DMS53 treated with DMSO at 0.1 percent for 48 hours (cell line): ENCODE data around the gene RABL6.
"Not testable (repeated sequence)": the region's sequence is repeated elsewhere in the genome, so short reads cannot be mapped to it uniquely, and the experiment has no call there.

Source experiments
- DNase-seq: peaks from one replicate; lab custom pipeline; 2025; ENCODE audit not compliant: unreplicated experiment; lab: John Stamatoyannopoulos, UW

The RABL6 gene

DNA sequence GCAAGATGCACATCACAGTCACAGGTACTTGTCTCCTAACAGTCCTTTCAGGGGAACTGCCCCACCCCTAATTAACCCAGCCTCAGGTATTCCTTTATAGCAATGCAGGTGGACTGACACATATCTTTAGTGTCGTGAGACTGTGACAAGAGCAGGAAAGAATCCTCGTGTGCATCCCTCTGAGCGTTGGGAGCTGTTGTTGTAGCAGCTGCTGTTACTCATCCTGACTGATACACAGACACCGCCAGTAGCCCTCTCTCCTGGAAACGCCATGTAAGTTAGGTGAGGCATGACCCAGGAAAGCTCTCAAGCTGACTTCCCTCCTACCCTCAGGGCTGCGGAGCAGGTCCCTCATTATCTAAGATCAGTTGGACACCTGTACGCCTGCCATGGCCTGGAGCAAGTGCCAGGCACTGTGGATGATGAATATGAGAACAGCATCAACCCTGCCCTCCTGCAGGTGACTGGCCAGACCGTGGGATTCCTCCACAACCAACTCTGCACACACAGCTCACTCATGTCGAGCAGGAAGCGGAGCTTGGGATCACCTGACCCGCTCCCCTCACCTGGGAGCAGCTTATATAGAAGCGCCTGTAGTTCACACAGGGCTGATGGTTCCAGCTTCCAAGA is 33.2 kb upstream of the RABL6 start:
- no peak for DNase-seq

DNA sequence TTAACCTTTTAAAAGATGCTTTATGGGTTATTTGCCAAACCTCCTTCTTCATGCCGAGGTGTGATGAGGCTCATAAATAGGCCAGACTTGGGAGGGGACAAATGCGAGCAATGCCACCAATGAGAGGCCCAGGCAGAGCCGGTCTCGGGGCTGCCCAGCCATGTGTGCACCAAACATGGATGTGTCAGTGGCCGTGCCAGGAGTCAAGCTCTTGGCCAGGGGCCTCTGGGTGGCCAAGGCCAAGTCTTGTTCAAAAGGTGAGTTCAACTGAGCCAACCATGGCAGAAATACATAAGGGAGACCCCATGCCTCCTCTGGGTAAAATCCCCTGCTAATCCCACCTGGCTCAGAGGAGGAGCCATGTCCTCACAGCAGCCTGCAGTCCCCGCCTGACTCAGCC is 32.6 kb upstream of the RABL6 start:
- no peak for DNase-seq

DNA sequence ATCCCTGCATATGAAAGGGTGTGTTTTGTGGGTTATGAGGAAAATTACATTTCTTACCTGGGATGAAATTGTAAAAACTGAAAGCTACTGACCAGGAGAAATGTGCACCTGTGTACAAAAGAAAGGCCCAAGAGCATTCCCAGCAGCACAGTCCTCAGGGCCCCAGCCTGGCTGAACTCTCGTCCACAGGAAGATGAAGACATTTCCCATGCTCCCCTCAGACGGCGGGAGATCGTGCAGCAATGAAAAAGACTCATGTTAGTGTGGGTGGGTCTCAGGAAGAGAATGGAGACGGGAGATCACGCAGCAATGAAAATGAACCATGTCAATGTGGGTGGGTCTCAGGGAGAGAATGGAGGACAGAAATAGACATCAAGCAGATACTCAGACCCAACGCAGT is 30.8 kb upstream of the RABL6 start:
- DNase-seq = no peak

DNA sequence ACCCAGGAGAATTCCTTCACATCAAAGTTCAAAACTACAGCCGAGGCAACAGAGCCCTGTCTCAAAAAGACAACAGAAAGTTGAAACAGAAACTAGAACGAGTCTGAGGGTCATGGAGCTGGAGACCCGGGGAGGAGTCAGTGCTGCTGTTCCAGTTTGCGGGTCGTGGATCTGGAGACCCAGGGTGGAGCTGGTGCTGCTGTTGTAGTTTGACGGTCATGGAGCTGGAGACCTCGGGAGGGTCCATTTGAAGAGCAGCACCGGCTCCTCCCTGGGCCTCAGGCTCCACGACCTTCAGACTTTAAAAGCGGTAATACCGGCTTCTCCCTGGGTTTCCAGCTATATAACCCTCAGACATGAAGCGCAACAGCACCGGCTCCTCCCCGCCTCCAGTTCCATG is 30.4 kb upstream of the RABL6 start:
- no peak for DNase-seq

DNA sequence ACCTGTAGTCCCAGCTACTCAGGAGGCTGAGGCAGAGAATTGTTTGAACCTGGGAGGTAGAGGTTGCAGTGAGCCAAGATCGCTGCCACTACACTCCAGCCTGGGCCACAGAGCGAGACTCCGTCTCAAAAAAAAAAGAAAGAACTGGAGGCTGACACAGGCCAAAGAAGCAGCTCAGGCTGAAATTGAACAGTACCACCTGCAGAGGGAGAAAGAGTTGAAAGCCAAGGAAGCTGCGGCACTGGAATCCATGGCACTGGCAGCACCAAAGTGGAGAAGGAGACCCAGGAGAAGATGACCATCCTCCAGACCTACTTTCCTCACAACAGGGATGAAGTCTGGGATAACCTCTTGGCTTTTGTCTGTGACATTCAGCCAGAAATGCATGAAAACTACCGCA is 27.9 kb upstream of the RABL6 start:
- no peak for DNase-seq

DNA sequence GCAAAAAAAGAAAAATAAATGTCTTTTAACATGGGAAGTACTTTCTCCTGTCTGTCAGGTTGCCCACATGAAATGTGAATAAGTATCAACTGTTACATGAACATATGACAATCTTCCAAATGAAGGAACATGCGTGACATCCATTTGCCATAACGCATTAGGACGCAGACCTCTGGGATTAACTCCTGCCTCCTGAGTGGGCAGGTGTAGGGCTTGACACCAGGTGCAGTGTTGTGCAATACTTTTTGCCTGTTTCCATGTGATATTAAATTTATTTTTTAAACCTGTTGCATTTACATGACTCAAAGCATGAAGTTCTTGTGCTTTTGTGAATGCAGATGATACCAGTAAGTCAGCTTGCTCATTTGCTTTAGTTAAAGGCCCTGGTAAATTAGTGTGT is 25.3 kb upstream of the RABL6 start:
- no peak for DNase-seq

DNA sequence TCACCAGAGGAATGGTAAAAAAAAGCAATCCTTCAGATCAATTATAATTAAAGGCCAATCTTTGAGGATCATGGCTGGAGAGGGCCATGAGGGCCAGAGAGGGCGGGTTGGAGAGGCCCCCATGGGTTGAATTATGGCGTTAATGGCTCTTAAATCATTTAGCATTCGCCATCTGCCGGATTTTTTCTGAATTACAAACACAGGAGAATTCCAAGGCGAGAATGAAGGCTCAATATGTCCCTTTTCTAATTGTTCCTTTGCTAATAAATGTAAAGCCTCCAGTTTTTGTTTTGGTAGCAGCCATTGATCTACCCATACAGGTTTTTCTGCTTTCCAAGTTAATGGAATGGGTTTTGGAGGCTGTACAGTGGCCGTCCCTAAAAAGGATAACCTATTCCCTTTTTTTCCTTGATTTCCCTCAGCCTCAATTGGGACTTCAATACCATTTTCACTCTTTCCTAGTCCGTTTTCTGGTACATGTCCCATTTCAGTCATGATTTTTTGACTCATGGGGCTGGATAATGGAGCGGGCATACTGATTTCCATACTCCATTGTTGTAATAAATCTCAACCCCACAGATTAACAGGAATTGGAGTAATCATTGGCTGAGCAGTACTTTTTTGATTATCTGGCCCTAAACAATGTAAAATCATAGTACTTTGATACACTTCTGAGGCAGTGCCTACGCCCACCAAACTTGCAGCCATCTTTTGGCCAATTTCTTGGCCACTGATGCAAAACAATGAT is 23.3 kb upstream of the RABL6 start:
- DNase-seq = peak; percentile 42

DNA sequence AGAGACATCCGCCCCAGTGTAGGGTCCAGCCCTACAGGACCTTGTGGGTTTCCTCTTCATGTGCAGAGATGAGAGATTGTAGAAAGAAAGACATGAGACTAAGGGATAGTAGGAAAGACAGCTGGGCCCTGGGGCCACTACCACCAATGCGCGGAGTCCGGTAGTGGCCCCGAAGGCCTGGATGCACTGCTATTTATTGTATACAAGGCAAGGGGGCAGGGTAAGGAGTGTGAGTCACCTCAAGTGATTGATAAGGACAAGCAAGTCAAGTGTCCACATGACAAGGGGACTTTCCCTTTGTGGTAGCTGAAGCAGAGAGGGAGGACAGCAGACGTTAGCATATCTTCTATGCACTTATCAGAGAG is 22.8 kb upstream of the RABL6 start:
- DNase-seq = no peak

DNA sequence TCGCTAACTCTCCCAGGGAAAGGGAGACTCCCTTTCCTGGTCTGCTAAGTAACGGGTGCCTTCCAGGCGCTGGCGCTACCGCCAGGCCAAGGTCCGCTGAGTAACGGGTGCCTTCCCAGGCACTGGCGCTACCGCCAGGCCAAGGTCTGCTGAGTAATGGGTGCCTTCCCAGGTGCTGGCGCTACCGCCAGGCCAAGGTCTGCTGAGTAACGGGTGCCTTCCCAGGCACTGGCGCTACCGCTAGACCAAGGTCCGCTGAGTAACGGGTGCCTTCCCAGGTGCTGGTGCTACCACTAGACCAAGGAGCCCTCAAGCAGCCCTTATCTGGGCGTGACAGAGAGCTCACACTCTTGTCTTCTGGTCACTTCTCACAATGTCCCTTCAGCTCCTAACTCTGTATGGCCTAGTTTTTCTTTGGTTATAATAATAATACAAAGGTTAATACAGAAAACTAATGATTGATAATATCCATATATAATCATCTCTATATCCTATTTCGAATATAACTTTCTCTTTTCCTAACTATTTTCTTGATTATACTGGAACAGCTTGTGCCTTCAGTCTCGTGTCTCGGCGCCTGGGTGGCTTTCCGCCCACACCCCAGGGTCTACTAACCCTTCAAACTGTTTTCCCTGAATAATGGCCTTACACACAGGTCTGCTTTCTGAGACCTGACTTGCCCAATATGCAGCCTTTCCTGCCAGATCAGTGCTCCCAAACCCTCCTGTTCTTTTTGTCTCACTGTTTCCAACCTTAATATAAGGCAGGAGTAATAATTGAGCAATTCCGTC is 22.0 kb upstream of the RABL6 start:
- DNase-seq = not testable (repeated sequence)

DNA sequence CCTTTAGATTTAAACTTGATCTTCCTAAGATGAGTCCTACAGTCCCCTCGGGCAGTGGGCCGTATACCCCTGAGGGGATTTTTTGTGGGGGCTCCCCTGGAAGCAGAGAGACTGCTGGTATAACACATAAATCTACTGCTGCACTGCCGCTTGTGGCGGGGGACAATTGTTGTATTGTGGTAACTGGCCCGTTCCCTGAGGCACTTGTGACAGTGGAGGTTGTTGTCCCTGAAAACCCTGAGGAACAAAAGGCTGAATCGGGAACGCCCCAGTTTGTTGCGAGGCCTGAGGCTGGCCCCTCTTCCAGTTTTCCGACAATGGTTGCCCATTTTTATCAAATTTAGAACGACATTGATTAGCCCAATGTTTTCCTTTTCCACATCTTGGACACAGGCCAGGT is 21.3 kb upstream of the RABL6 start:
- no peak for DNase-seq

DNA sequence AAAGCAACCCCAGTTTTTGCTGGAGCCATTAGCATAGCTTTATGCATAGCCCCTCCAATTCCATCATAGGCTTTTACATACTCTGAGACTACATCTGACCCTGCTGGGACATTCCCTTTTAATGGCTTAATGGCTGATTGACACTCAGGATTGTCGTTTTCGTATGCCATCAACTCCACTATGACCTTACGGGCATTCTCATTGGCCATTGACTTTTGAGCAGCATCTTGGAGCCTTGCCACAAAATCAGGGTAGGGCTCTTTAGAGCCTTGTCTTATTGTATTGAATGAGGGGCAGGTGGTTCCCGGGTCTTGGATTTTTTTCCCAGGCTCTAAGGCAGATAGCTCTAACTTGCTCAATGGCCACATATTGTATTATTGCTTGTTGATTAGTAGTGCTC is 20.8 kb upstream of the RABL6 start:
- not testable (repeated sequence) for DNase-seq

DNA sequence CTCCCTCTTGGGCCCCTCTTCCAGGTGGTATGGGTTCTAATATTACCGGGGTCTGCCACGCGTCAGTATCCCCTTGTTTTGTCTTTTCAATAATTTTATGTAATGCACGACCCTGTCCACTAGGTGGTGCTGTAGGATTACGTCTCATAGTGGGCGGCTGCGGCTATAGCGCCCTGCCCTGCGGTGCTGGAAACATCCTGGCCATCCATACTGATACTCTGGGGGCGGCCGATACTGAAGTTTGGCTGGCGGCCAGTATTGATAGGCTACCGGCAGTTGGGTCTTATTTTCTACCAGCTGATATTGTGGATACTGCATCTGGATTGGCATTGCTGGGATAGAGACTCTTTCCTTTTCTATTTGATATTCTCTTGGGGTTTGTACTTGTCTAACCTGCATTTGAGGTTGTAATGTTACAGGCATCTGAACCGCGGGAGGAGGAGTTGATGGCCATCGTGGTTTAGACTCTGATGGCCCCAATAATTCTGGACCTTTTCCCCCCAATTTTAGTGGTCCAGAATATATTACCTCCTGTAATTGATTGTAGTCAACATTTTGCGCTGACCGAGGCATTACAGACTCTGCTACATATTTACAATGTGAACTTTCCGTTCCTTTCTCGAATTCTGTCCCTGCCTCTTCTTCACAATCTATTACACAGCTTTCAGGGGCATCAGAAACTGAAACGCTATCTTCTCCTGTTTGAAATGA is 19.9 kb upstream of the RABL6 start:
- DNase-seq = peak; percentile 59

DNA sequence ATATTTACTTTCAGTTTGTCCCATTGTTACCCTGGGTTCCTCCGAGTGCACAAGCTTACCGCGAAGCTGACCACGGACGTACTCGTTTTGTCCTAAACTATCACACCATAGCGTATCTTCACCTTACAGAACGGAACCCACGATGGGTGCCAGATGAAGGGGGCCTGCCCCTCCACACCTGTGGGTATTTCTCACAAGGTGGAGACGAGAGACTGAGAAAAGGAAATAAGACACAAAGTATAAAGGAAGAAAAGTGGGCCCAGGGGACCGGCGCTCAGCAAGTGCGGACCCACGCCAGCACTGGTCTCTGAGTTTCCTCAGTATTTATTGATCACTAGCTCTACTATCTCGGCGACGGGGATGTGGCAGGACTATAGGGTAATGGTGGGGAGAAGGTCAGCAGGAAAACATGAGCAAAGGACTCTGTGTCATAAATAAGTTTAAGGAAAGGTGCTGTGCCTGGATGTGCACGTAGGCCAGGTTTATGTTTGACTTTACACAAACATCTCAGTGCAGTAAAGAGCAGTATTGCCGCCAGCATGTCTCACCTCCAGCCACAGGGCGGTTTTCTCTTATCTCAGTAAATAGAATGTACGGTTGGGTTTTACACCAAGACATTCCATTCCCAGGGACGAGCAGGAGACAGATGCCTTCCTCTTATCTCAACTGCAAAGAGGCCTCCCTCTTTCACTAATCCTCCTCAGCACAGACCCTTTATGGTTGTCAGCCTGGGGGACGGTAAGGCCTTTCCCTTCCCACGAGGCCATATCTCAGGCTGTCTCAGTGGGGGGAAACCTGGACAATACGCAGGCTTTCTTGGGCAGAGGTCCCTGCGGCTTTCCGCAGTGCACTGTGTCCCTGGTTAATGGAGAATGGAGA is 18.9 kb upstream of the RABL6 start:
- DNase-seq = peak; percentile 37

DNA sequence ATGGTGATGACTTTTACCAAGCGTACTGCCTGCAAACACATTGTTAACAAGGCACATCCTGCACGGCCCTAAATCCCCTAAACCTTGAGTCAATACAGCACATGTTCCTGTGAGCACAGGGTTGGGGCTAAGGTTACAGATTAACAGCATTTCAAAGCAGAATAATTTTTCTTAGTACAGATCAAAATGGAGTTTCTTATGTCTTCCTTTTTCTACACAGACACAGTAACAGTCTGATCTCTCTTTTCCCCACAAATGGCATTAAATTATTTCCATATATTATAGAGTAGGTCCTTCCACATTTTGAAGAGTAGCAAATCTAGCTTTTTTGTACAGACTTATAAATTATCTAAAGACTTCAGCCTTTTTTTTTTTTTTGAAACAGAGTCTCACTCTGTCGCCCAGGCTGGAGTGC is 18.2 kb upstream of the RABL6 start:
- peak; percentile 83 for DNase-seq

DNA sequence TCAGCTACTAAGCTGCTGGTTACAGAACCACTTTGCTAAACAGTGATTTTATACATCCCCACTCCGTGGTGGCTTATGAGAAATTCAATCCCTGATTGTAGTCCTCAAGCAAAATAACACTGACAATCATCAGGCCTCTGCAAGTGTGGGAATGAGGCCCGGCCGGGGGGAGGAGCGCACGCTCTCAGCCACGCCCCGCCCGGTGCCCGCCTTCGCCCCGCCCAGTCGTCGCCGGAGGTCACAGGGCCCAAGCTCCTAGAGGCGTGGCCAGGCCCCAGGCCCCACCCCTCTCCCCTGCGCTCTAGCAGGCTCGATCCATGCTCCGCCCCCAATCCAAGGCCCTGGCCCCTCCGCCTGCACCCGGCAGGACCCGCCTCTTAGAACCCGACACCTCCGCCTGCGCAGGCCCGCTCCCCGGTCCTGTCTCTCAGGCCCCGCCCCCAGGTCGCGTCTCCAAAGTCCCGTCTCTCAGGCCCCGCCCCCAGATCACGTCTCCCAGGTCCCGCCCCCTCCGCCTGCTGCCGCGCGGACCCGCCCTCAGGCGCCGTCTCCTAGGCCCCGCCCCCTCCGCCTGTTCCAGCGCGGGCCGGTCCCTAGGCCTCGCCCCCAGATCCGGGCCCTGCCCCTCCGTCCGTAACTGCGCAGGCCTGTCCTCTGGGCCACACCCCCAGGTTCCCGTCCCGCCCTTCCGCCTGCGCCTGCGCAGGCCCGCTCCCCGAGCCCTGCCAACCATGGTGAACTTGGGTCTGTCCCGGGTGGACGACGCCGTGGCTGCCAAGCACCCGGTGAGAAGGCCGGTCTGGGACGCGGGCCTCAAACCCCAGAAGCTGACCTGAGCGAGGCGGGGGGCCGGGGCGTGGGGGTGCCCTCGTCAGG is 16.9 kb upstream of the RABL6 start, which contains the start of gene TMEM141:
TMEM141 (plus strand) TSS at position 705 of the 876 bp plus-strand sequence; CDS start at position 732, 27 bp downstream.
- peak; percentile 96 for DNase-seq

DNA sequence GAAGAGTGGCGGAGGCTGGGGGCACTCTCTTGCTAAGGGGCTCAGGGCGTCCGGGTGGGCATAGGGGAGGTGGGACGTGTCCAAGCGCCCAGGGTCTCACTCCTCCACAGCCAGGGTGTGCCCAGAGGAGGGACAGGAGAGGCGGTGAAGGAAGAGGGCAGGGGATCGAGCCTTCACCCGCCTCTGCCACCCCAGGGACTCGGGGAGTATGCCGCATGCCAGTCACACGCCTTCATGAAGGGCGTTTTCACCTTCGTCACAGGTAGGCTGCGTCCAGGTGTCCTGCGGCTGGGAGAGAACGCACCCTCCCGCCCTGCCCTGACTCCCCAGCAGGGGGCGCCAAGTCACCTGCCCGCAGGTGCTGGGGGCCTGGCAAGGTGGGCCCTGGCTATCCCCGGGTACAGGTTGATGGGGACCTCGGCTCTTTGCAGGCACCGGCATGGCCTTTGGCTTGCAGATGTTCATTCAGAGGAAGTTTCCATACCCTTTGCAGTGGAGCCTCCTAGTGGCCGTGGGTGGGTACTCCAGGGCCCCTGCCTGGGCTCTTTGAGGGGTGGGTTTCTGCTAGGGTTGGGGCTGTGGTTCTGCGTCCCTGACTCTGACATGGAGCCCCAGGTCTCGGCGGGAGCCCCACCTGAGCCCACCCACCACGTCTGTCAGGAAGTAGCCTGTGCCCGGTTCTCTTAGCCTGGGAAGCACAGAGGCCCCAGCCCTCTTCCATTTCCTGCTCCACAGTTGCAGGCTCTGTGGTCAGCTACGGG is 16.1 kb upstream of the RABL6 start:
- peak; percentile 72 for DNase-seq

DNA sequence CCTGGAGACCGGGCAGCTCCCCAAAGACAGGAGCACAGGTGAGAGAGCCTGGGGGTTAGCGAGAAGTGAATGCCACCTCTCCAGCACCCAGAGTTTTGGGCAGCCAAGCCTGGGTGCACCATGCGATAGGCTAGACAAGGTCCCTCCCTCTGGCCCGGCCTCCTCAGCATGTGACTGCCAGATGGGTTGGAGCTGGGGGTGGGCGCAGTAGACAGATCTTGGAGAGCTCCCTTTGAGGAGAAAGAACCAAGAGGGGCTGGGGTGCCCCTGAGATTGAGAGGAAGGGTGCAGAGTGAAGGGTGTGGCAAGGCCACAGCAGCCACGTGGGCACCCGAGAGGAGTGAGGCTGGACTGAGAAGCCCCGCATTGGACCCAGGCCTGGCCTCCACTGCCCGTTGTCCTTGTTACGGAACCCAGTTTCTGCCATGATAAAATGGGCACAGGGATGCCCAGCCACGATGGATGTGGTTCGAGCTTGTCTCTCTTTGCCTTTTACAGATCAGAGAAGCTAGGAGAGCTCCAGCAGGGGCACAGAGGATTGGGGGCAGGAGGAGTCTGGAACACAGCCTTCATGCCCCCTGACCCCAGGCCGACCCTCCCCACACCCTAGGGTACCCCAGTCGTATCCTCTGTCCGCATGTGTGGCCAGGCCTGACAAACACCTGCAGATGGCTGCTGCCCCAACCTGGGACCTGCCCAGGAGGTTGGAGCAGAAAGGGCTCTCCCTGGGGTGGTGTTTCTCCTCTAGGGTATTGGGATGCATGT is 15.2 kb upstream of the RABL6 start:
- no peak for DNase-seq
